ENCODE data around the gene GFI1. TPM values are rescaled to one million over a fixed set of nuclear protein-coding genes. Genes with fewer than 3 reads are reported as not detected.

The GFI1 gene
- total RNA-seq, 3 donors from 2014 or later: 2.7 to 7.8 (median 7.7) TPM

DNA sequence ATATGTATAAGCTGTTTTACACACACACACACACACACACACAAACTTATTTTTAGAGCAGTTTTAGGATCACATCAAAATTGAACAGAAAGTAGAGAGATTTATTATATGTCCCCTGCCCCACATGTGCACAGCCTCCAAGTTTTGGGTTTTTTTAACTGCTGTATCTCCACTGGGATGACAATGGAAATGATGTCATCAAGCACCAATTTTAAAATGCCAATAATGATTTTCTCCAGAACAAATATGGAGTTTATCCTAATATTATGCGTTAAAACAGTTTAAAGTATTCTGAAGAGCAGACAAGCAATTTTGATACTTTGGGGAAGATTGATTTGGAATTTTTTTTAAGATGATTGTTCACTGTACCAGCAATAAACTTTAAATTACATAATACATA, 56.7 kb downstream of the GFI1 start:
- TF ChIP-seq, protein P1, sequence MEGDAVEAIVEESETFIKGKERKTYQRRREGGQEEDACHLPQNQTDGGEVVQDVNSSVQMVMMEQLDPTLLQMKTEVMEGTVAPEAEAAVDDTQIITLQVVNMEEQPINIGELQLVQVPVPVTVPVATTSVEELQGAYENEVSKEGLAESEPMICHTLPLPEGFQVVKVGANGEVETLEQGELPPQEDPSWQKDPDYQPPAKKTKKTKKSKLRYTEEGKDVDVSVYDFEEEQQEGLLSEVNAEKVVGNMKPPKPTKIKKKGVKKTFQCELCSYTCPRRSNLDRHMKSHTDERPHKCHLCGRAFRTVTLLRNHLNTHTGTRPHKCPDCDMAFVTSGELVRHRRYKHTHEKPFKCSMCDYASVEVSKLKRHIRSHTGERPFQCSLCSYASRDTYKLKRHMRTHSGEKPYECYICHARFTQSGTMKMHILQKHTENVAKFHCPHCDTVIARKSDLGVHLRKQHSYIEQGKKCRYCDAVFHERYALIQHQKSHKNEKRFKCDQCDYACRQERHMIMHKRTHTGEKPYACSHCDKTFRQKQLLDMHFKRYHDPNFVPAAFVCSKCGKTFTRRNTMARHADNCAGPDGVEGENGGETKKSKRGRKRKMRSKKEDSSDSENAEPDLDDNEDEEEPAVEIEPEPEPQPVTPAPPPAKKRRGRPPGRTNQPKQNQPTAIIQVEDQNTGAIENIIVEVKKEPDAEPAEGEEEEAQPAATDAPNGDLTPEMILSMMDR (IDR thresholded peaks at IDR 0.05): no peak
- Histone ChIP-seq H3K9me3 (no peaks in the 10 kb centered on the region), H3K4me3 (no peak overlapping the region), H3K36me3 (ENCODE audit: low read depth) (no peaks in the 10 kb centered on the region), H3K4me1 (ENCODE audit: low read depth) (no peaks in the 10 kb centered on the region)
- intact Hi-C loops (cut with DNase I, micrococcal nuclease): no loop called here
- ATAC-seq (no peak), DNase-seq (no peak)

DNA sequence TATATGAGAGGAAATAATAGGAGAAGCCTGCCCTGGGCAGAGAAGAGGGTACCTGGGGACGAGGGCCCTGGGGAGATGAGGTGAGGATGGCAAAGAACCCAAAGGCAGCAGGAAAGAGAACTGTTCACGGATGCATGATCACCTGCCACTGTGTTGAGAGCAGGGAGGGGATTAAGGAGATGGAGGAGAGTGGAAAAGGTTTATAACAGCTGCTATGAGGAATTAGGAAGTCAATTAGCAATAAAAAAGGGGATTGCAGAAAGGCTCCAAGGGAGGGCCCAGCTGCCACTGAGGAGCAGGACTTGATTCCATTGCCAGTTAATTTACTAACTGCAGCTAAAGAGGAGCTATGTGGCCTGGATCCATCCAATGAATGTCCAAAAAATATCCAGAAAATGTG, 61.1 kb downstream of the GFI1 start:
- Histone ChIP-seq H3K4me1 (ENCODE audit: low read depth) (no peaks in the 10 kb centered on the region), H3K4me3 (no peak overlapping the region), H3K9me3 (no peaks in the 10 kb centered on the region), H3K36me3 (ENCODE audit: low read depth) (no peaks in the 10 kb centered on the region)
- intact Hi-C loops (cut with DNase I, micrococcal nuclease): no loop called here
- TF ChIP-seq, protein P1 (IDR thresholded peaks at IDR 0.05): no peak
- ATAC-seq (no peak), DNase-seq (no peak)

Other genes with a start within 250 kb of the GFI1 start
- gene GLMN, start 187.9 kb downstream of the GFI1 start, total RNA-seq: 1 to 10 TPM; 5.9 to 7.1 (median 6.8) TPM
- 10 to 100 TPM; 17.1 to 33.5 (median 22.6) TPM for gene RPAP2, start 187.9 kb downstream of the GFI1 start, total RNA-seq

Data from mucosa of descending colon (tissue), 3 donors.